Mesenteric fat pad (tissue), 1 donor: ENCODE results near the gene IDUA. TPM values are rescaled to one million over a fixed set of nuclear protein-coding genes. Genes with fewer than 3 reads are reported as not detected.

Experiments
- DNase-seq: peaks from one replicate; pipeline ENCODE4 v3.0.0-alpha.2; 2020; ENCODE audit warnings: low spot score
- total RNA-seq: library from RNA; stranded (reverse); fragmentation: NEBNext Ultra II Directional; extraction: Animal tissue kit (Norgen Biotek cat#: 25700); gene quantifications from one replicate; pipeline ENCODE4 v1.2.1, GENCODE V29; 2021
- donor health status: DM: yes; HTN: yes; CAD: no.

IDUA gene
- total RNA-seq, 1 donor from 2014 or later, result 34.7 TPM

GRCh38 chr4:985123-985830, 1.6 kb upstream of the IDUA start:
- DNase-seq, result no peak

GRCh38 chr4:986428-986878, 391 bp upstream of the IDUA start:
- no peak for DNase-seq

- DNase-seq, result no peak
Observed at GRCh38 chr4:987624-988513, 1.0 kb downstream of the IDUA start.

- no peak for DNase-seq
Observed at GRCh38 chr4:988726-989721, 2.2 kb downstream of the IDUA start.

GRCh38 chr4:989722-990471, 3.1 kb downstream of the IDUA start:
- no peak for DNase-seq

- no peak for DNase-seq
Observed at GRCh38 chr4:990746-991367, 4.0 kb downstream of the IDUA start.

- no peak for DNase-seq
Observed at GRCh38 chr4:991451-992296, 4.8 kb downstream of the IDUA start.

DNA sequence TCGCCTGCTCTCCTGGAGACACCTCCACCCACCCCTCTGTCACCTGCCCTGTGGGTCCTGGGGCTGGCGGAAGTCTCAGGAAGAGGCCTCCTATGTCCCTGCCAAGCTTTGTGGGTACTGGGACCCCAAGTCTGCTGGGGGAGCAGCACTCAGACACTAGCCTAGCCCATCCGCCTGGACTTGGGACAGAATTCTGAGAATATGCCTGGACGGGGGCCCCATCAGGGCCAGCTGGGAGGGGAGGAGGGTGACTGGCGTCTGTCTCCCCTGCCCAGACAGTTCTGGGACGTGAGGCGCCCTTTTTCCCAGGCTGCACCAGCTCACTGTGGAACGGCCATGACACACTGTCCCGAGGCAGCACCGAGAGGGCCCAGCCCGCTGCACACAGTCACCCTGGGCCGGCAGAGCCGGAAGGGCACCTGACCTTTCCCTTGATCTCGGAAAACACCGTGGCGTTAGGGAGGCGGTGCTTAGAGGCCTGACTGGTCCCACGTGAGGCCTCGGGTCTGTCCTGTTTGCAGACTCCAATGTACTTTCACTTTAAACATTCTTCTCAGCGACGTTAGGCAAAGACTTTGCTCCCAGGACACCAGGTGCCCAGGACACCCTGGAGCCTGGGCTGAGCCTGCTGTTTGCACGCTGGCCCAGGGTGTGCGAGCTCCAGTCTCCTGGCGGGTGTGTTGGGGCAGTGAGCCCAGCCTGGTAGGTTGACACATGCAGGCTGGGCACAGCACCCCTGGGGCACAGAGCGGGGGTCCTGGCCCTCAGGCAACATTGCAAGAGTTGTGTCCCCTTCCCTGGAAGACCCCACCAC, 5.7 kb downstream of the IDUA start:
- DNase-seq, result no peak

DNA sequence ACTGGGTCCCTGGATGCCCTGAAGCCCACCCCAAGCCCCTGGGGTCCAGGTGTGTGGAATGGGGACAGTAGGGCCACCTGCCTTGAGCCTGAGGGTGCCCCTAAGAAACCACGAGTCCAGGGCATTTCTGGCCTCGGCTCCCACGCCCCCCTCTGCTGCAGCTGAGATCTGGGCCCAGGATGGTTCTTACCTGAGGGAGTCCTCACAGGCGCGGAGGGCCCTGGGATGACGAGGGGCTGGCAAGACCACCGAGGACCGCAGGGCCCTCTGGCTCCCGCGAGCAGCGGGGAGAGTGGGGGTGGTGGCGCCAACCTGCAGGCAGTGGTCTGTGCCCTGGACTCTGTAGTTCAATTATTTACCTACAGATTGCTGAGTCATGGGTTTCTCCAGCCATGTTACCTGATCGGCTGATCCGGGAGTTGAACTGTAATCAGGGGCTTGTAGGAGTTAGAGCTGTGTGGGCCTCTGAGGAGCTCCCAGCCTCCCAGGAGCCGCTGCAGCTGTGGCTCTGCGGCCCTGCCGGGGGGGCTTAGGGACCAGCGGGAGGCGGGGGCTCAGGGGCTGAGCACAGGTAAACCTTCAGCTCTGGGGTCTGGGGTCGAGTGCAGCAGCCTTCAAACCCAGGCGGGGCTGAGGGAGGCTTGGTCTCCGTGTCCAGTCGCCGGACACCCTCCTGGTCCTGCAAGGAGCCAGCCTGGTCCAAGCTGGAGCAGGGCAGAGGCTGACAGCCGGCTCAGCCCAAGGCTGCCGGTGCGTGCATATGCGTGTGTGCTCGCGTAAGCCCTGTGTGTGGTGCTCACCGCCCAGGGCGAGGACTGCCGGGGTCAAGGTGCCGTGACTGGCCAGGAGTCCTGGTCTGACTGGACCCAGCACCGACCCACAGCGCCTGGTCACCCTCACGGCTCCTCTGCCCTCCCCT, 6.5 kb downstream of the IDUA start, which contains the start of gene SLC26A1:
Gene SLC26A1, minus strand, starts transcription at position 294 of the 919 bp plus-strand sequence. CDS start 1,701 bp downstream, outside the sequence.
- no peak for DNase-seq

GRCh38 chr4:995311-996026, 8.6 kb downstream of the IDUA start:
- DNase-seq, result no peak

- no peak for DNase-seq
Observed at GRCh38 chr4:996030-996996, 9.5 kb downstream of the IDUA start.

GRCh38 chr4:996997-997374, 10.1 kb downstream of the IDUA start:
- DNase-seq, result no peak

- no peak for DNase-seq
Observed at GRCh38 chr4:997375-998071, 10.7 kb downstream of the IDUA start.

- DNase-seq, result no peak
Observed at GRCh38 chr4:998096-998691, 11.3 kb downstream of the IDUA start.
